CD14-positive monocyte (primary cell): Measurements from ENCODE around the gene CHST7. TPM values are rescaled to one million over a fixed set of nuclear protein-coding genes. Genes with fewer than 3 reads are reported as not detected.

Experiments
- DNase-seq, 3 donors: peaks; one replicate each; pipeline ENCODE4 v3.0.0-alpha.2; 2011 to 2022
- H2AFZ ChIP-seq: 2 replicates; pipeline ENCODE4 v1.6.0; 2012; ENCODE audit warnings: mild to moderate bottlenecking, low read depth, low read length, inconsistent platforms; ENCODE audit not compliant: insufficient read depth, poor library complexity, severe bottlenecking
- H3K27ac ChIP-seq, 2 donors: 1 replicate in 1 of 2; 2 replicates in 1 of 2; pipeline ENCODE4 v1.5.1; 2012 to 2013; ENCODE audit warnings: low read length in 2 of 2, control low read depth in 1 of 2, inconsistent platforms in 1 of 2, low read depth in 1 of 2, mild to moderate bottlenecking in 1 of 2
- H3K27me3 ChIP-seq, 2 donors: one replicate each; pipeline versions ENCODE4 v1.6.0 to v1.6.1; 2011 to 2013; ENCODE audit warnings: low read length in 2 of 2; ENCODE audit not compliant: control insufficient read depth in 2 of 2, insufficient read depth in 2 of 2
- H3K36me3 ChIP-seq, 2 donors: replicated peaks in 1 of 2; 1 replicate in 1 of 2; 2 replicates in 1 of 2; pipeline versions ENCODE4 v1.5.1 to v1.6.1; 2012 to 2013; ENCODE audit warnings: low read length in 2 of 2, control low read depth in 1 of 2, inconsistent platforms in 1 of 2, mild to moderate bottlenecking in 1 of 2; ENCODE audit not compliant: insufficient read depth in 2 of 2, control insufficient read depth in 1 of 2
- H3K4me1 ChIP-seq, 2 donors: 1 replicate in 1 of 2; 2 replicates in 1 of 2; pipeline versions ENCODE4 v1.5.1 to v1.6.1; 2012 to 2013; ENCODE audit warnings: low read length in 2 of 2, control low read depth in 1 of 2, inconsistent platforms in 1 of 2, mild to moderate bottlenecking in 1 of 2, moderate library complexity in 1 of 2; ENCODE audit not compliant: insufficient read depth in 2 of 2, control insufficient read depth in 1 of 2
- H3K4me2 ChIP-seq: replicated peaks from 2 replicates; pipeline ENCODE3; 2012; ENCODE audit warnings: low read length, moderate library complexity, mild to moderate bottlenecking; ENCODE audit not compliant: poor library complexity, severe bottlenecking; ENCODE audit errors: extremely low read depth
- H3K4me3 ChIP-seq, 3 experiments: fragments of 200-600 bp in 1 of 3; sonication (generic) in 1 of 3; replicated peaks in 1 of 3; 1 replicate in 2 of 3; 2 replicates in 1 of 3; pipeline ENCODE4 v1.5.1; 2011 to 2013; ENCODE audit warnings: low read length in 3 of 3, mild to moderate bottlenecking in 3 of 3, control low read depth in 2 of 3, low read depth in 2 of 3, inconsistent platforms in 1 of 3, moderate library complexity in 1 of 3
- H3K79me2 ChIP-seq: 2 replicates; pipeline ENCODE4 v1.6.0; 2012; ENCODE audit warnings: mild to moderate bottlenecking, control low read depth, inconsistent platforms, low read length, moderate library complexity; ENCODE audit not compliant: insufficient read depth
- H3K9ac ChIP-seq: 2 replicates; pipeline ENCODE4 v1.6.0; 2017; ENCODE audit warnings: low read length, mild to moderate bottlenecking; ENCODE audit not compliant: insufficient read depth, poor library complexity, severe bottlenecking
- H3K9me3 ChIP-seq, 2 donors: replicated peaks in 1 of 2; 1 replicate in 1 of 2; 2 replicates in 1 of 2; pipeline versions ENCODE4 v1.5.1 to v1.6.1; 2012 to 2013; ENCODE audit warnings: low read length in 2 of 2, control low read depth in 1 of 2; ENCODE audit not compliant: control insufficient read depth in 1 of 2, insufficient read depth in 1 of 2
- H4K20me1 ChIP-seq: 2 replicates; pipeline ENCODE4 v1.6.0; 2012; ENCODE audit warnings: mild to moderate bottlenecking, low read length, control low read depth, moderate library complexity; ENCODE audit not compliant: insufficient read depth
- H3K27ac Mint-ChIP-seq, 7 donors: one replicate each; pipeline ENCODE4 v1.8.0; 2020; ENCODE audit warnings: mild to moderate bottlenecking in 7 of 7, mixed read lengths in 7 of 7, moderate library complexity in 6 of 7, inconsistent platforms in 2 of 7
- H3K27me3 Mint-ChIP-seq, 3 donors: one replicate each; pipeline ENCODE4 v1.8.0; 2021 to 2022; ENCODE audit warnings: low read depth in 3 of 3, mild to moderate bottlenecking in 3 of 3, mixed read lengths in 3 of 3, moderate library complexity in 3 of 3, inconsistent platforms in 1 of 3
- H3K36me3 Mint-ChIP-seq, 2 donors: one replicate each; pipeline ENCODE4 v1.8.0; 2020; ENCODE audit warnings: mixed read lengths in 2 of 2, inconsistent platforms in 1 of 2, mild to moderate bottlenecking in 1 of 2
- H3K4me1 Mint-ChIP-seq: one replicate; pipeline ENCODE4 v1.8.0; 2020; ENCODE audit warnings: mild to moderate bottlenecking, mixed read lengths
- H3K4me3 Mint-ChIP-seq, 2 donors: one replicate each; pipeline ENCODE4 v1.8.0; 2020; ENCODE audit warnings: mild to moderate bottlenecking in 2 of 2, mixed read lengths in 2 of 2, moderate library complexity in 1 of 2
- H3K9me3 Mint-ChIP-seq, 7 donors: one replicate each; pipeline ENCODE4 v1.8.0; 2020 to 2022; ENCODE audit warnings: mixed read lengths in 7 of 7, mild to moderate bottlenecking in 6 of 7, moderate library complexity in 6 of 7, inconsistent platforms in 2 of 7
- WGBS: methylation state at CpG from one replicate; pipeline ENCODE4 v1.1.5; 2013; ENCODE audit warnings: missing lambda C conversion rate; ENCODE audit not compliant: insufficient coverage; 5-methylcytosine and 5-hydroxymethylcytosine counted together
- intact Hi-C, 2 donors: fragments of 100-400 bp; cut with micrococcal nuclease; formaldehyde crosslinking; loops; one replicate each; pipeline versions ENCODE4 v1.15.0 to v1.15.1; 2023
- polyA plus RNA-seq, 3 donors: library from polyadenylated mRNA; depleted of rRNA in 1 of 3; unstranded in 2 of 3; stranded (reverse) in 1 of 3; fragments of 300-500 nt in 2 of 3; fragments of >200 nt in 1 of 3; fragmentation: Illumina TruSeq in 2 of 3; gene quantifications; 1 replicate in 2 of 3; 2 replicates in 1 of 3; pipeline ENCODE4 v1.2.3, GENCODE V29; 2012 to 2021
- TF ChIP-seq, protein P1 (sequence below): fragments of 200-600 bp; IDR thresholded peaks from one replicate; pipeline ENCODE4 v1.8.0; 2022; ENCODE audit warnings: antibody characterized with exemption, mild to moderate bottlenecking

Gene CHST7
- polyA plus RNA-seq, 3 donors: 6.6 to 19.2 (median 8.3) TPM

DNA sequence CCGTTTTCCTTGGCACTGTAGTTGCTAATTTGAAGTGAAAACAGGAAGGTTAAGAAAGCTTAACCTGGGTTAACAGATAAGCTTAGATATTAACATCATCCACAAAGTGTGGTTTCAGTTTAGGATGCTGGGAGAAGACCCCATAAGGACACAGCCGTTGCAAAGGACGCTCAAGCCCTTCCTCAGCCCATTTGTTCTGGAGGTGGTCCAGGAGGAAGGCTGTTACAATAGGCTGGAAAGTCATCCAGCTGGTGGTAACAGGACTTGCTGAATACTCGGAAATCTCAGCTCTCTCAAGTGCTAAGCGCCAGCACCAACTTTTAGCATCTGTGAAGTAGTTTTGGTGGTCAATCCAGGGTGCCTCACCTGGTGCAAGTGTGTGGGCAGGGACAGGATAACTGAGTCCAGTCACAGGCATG is 14.2 kb downstream of the CHST7 start:
- H3K27ac ChIP-seq: peak overlapping the region; percentile 8 to 42
- peak overlapping the region; percentile 46 for H2AFZ ChIP-seq
- peak overlapping the region in 1 of 3 experiments; percentile 31 for H3K4me3 ChIP-seq
- no peaks in the 10 kb centered on the region for H3K27me3 ChIP-seq
- H3K9me3 ChIP-seq: no peaks in the 10 kb centered on the region
- peaks cover 18% of the 10 kb centered on the region in 2 donors for H3K4me1 ChIP-seq
- Mint-ChIP-seq H3K36me3 (peaks cover 0 to 4% of the 10 kb centered on the region in 2 donors), H3K9me3 (no peaks in the 10 kb centered on the region), H3K4me1 (peaks cover 26% of the 10 kb centered on the region), H3K4me3 (peak overlapping the region in 1 of 2 donors; percentile 50), H3K27ac (peak overlapping the region in 5 of 7 donors; percentile 22 to 81 (median 76)), H3K27me3 (peaks cover 0 to 6% (median 2%) of the 10 kb centered on the region in 3 donors)
- DNase-seq: no peak
- TF ChIP-seq, protein P1, sequence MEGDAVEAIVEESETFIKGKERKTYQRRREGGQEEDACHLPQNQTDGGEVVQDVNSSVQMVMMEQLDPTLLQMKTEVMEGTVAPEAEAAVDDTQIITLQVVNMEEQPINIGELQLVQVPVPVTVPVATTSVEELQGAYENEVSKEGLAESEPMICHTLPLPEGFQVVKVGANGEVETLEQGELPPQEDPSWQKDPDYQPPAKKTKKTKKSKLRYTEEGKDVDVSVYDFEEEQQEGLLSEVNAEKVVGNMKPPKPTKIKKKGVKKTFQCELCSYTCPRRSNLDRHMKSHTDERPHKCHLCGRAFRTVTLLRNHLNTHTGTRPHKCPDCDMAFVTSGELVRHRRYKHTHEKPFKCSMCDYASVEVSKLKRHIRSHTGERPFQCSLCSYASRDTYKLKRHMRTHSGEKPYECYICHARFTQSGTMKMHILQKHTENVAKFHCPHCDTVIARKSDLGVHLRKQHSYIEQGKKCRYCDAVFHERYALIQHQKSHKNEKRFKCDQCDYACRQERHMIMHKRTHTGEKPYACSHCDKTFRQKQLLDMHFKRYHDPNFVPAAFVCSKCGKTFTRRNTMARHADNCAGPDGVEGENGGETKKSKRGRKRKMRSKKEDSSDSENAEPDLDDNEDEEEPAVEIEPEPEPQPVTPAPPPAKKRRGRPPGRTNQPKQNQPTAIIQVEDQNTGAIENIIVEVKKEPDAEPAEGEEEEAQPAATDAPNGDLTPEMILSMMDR: no peak
- H3K79me2 ChIP-seq: no peaks in the 10 kb centered on the region
- WGBS: no CpG with 5 or more reads among the region's 5 CpGs
- intact Hi-C loops: loop anchor here in 1 of 2 donors (5.0 kb wide), 1 partner anchor 40 kb away; no protein-coding TSS in a partner anchor
- peak overlapping the region; percentile 33 for H3K4me2 ChIP-seq
- H3K36me3 ChIP-seq: no peaks in the 10 kb centered on the region
- no peak overlapping the region for H3K9ac ChIP-seq
- H4K20me1 ChIP-seq: no peaks in the 10 kb centered on the region

DNA sequence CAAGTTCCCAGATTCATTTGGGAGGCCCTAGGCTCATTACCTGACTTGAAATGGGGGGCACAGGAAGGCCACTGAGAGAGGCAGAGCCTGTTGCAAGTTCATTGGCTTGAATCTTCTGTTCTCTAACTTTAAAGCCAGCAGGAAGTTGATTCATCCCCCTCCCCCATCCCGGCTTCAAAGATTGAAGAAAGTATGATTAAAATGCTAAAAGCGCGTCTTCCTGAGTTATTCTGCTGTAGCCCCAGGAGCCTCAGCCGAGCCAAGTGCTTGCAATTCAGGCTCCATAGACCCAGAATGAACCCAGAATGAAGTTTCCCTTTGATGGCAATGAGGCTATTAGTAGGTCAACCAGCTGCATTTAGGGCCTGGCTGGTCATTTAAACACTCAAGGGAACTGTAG is 14.7 kb downstream of the CHST7 start:
- peaks cover 0 to 4% of the 10 kb centered on the region in 2 donors for H3K36me3 Mint-ChIP-seq
- TF ChIP-seq, protein P1: no peak
- no peaks in the 10 kb centered on the region for H3K36me3 ChIP-seq
- DNase-seq: peak in 2 of 3 donors; percentile 11 to 20
- H3K4me1 ChIP-seq: peaks cover 17 to 18% of the 10 kb centered on the region in 2 donors
- H4K20me1 ChIP-seq: no peaks in the 10 kb centered on the region
- no peaks in the 10 kb centered on the region for H3K9me3 ChIP-seq
- no CpG with 5 or more reads among the region's 4 CpGs for WGBS
- peak overlapping the region; percentile 33 for H3K4me2 ChIP-seq
- H3K4me3 Mint-ChIP-seq: peak overlapping the region; percentile 50 to 59
- H3K79me2 ChIP-seq: no peaks in the 10 kb centered on the region
- peaks cover 22% of the 10 kb centered on the region for H3K4me1 Mint-ChIP-seq
- peak overlapping the region in 5 of 7 donors; percentile 22 to 81 (median 74) for H3K27ac Mint-ChIP-seq
- no peak overlapping the region for H3K9ac ChIP-seq
- intact Hi-C loops: loop anchor here in 1 of 2 donors (5.0 kb wide), 1 partner anchor 39 kb away; no protein-coding TSS in a partner anchor
- peaks cover 0 to 8% (median 2%) of the 10 kb centered on the region in 3 donors for H3K27me3 Mint-ChIP-seq
- H2AFZ ChIP-seq: peak overlapping the region; percentile 46
- no peaks in the 10 kb centered on the region for H3K27me3 ChIP-seq
- peak overlapping the region in 1 of 3 experiments; percentile 31 for H3K4me3 ChIP-seq
- H3K27ac ChIP-seq: peak overlapping the region; percentile 8 to 42
- H3K9me3 Mint-ChIP-seq: no peaks in the 10 kb centered on the region
